IgD-negative memory B cell (primary cell): Measurements from ENCODE around the gene MDC1. TPM values are rescaled to one million over a fixed set of nuclear protein-coding genes. Genes with fewer than 3 reads are reported as not detected.
A peak's percentile ranks its signal among the peaks of the same experiment; 100 is the strongest.

ENCODE experiments used
- H3K27ac Mint-ChIP-seq, 3 donors: one replicate each; pipeline ENCODE4 v1.8.0; 2020 to 2022; ENCODE audit warnings: mild to moderate bottlenecking in 3 of 3, mixed read lengths in 3 of 3, moderate library complexity in 1 of 3
- H3K27me3 Mint-ChIP-seq: one replicate; pipeline ENCODE4 v1.8.0; 2021; ENCODE audit warnings: mixed read lengths
- H3K36me3 Mint-ChIP-seq: one replicate; pipeline ENCODE4 v1.8.0; 2020; ENCODE audit warnings: mild to moderate bottlenecking, mixed read lengths
- H3K4me1 Mint-ChIP-seq, 3 donors: one replicate each; pipeline ENCODE4 v1.8.0; 2020 to 2022; ENCODE audit warnings: mixed read lengths in 3 of 3, mild to moderate bottlenecking in 1 of 3
- H3K4me3 Mint-ChIP-seq, 4 donors: one replicate each; pipeline ENCODE4 v1.8.0; 2020 to 2022; ENCODE audit warnings: mild to moderate bottlenecking in 4 of 4, mixed read lengths in 4 of 4, moderate library complexity in 3 of 4
- H3K9me3 Mint-ChIP-seq, 3 donors: one replicate each; pipeline ENCODE4 v1.8.0; 2020 to 2021; ENCODE audit warnings: mixed read lengths in 3 of 3, mild to moderate bottlenecking in 1 of 3
- polyA plus RNA-seq: library from polyadenylated mRNA; unstranded; fragments of 300-500 nt; fragmentation: Illumina TruSeq; gene quantifications from one replicate; pipeline ENCODE4 v1.2.3, GENCODE V29; 2021

Gene MDC1
- polyA plus RNA-seq, 1 donor from 2014 or later = 4.6 TPM

- Mint-ChIP-seq H3K9me3 (no peaks in the 10 kb centered on the region), H3K36me3 (peaks cover 10% of the 10 kb centered on the region), H3K27ac (no peak overlapping the region), H3K4me3 (no peak overlapping the region), H3K27me3 (no peaks in the 10 kb centered on the region), H3K4me1 (peaks cover 15 to 16% (median 15%) of the 10 kb centered on the region in 3 donors)
Observed at GRCh38 chr6:30709101-30709868, 7.8 kb downstream of the MDC1 start.

GRCh38 chr6:30707281-30707850, 9.7 kb downstream of the MDC1 start:
- H3K4me1 Mint-ChIP-seq = peaks cover 8 to 13% (median 11%) of the 10 kb centered on the region in 3 donors
- H3K36me3 Mint-ChIP-seq = peaks cover 10% of the 10 kb centered on the region
- H3K9me3 Mint-ChIP-seq = no peaks in the 10 kb centered on the region
- no peak overlapping the region for H3K4me3 Mint-ChIP-seq
- no peaks in the 10 kb centered on the region for H3K27me3 Mint-ChIP-seq
- H3K27ac Mint-ChIP-seq = peak overlapping the region in 1 of 3 donors; percentile 78

- no peak overlapping the region for H3K4me3 Mint-ChIP-seq
- peaks cover 8% of the 10 kb centered on the region for H3K36me3 Mint-ChIP-seq
- peaks cover 3 to 5% (median 5%) of the 10 kb centered on the region in 3 donors for H3K4me1 Mint-ChIP-seq
- no peaks in the 10 kb centered on the region for H3K9me3 Mint-ChIP-seq
- H3K27ac Mint-ChIP-seq = no peak overlapping the region
- H3K27me3 Mint-ChIP-seq = no peaks in the 10 kb centered on the region
Observed at GRCh38 chr6:30705620-30706019, 11.5 kb downstream of the MDC1 start.

- no peaks in the 10 kb centered on the region for H3K27me3 Mint-ChIP-seq
- H3K4me3 Mint-ChIP-seq = no peak overlapping the region
- peaks cover 8% of the 10 kb centered on the region for H3K36me3 Mint-ChIP-seq
- no peak overlapping the region for H3K27ac Mint-ChIP-seq
- H3K4me1 Mint-ChIP-seq = peaks cover 0 to 5% (median 5%) of the 10 kb centered on the region in 3 donors
- H3K9me3 Mint-ChIP-seq = no peaks in the 10 kb centered on the region
Observed at GRCh38 chr6:30703821-30704220, 13.3 kb downstream of the MDC1 start.

- H3K27me3 Mint-ChIP-seq = no peaks in the 10 kb centered on the region
- no peak overlapping the region for H3K27ac Mint-ChIP-seq
- H3K4me1 Mint-ChIP-seq = peaks cover 0 to 5% (median 5%) of the 10 kb centered on the region in 3 donors
- peaks cover 8% of the 10 kb centered on the region for H3K36me3 Mint-ChIP-seq
- H3K9me3 Mint-ChIP-seq = no peaks in the 10 kb centered on the region
- H3K4me3 Mint-ChIP-seq = no peak overlapping the region
Observed at GRCh38 chr6:30703011-30703410, 14.1 kb downstream of the MDC1 start.

GRCh38 chr6:30700340-30700739, 16.7 kb downstream of the MDC1 start:
- H3K4me3 Mint-ChIP-seq = no peak overlapping the region
- H3K36me3 Mint-ChIP-seq = peaks cover 1% of the 10 kb centered on the region
- peak overlapping the region in 2 of 3 donors; percentile 59 to 81 for H3K27ac Mint-ChIP-seq
- no peaks in the 10 kb centered on the region for H3K4me1 Mint-ChIP-seq
- H3K27me3 Mint-ChIP-seq = no peaks in the 10 kb centered on the region
- no peaks in the 10 kb centered on the region for H3K9me3 Mint-ChIP-seq

GRCh38 chr6:30696432-30696831, 20.6 kb downstream of the MDC1 start:
- Mint-ChIP-seq H3K9me3 (no peaks in the 10 kb centered on the region), H3K4me3 (no peak overlapping the region), H3K4me1 (peaks cover 2 to 6% (median 5%) of the 10 kb centered on the region in 3 donors), H3K27ac (no peak overlapping the region), H3K36me3 (no peaks in the 10 kb centered on the region), H3K27me3 (no peaks in the 10 kb centered on the region)

- peaks cover 33 to 38% (median 35%) of the 10 kb centered on the region in 3 donors for H3K4me1 Mint-ChIP-seq
- H3K27me3 Mint-ChIP-seq = no peaks in the 10 kb centered on the region
- H3K9me3 Mint-ChIP-seq = no peaks in the 10 kb centered on the region
- H3K4me3 Mint-ChIP-seq = peak overlapping the region; percentile 99 to 100 (median 100)
- H3K36me3 Mint-ChIP-seq = peaks cover 3% of the 10 kb centered on the region
- peak overlapping the region; percentile 28 to 100 (median 78) for H3K27ac Mint-ChIP-seq
Observed at GRCh38 chr6:30691208-30691847, 25.8 kb downstream of the MDC1 start.

GRCh38 chr6:30690403-30691207, 26.5 kb downstream of the MDC1 start, which contains the start of gene NRM:
Gene NRM, minus strand, starts transcription at chr6:30690984. Its CDS starts 10 bp downstream, at chr6:30690974.
- H3K27ac Mint-ChIP-seq = peak within 1 kb of the TSS; percentile 98 to 100 (median 98)
- peaks cover 3% of the 10 kb centered on the region for H3K36me3 Mint-ChIP-seq
- no peaks in the 10 kb centered on the region for H3K9me3 Mint-ChIP-seq
- peak within 1 kb of the TSS; percentile 99 to 100 (median 100) for H3K4me3 Mint-ChIP-seq
- no peaks in the 10 kb centered on the region for H3K27me3 Mint-ChIP-seq
- peaks cover 33 to 38% (median 35%) of the 10 kb centered on the region in 3 donors for H3K4me1 Mint-ChIP-seq

- Mint-ChIP-seq H3K36me3 (peaks cover 3% of the 10 kb centered on the region), H3K4me1 (peaks cover 33 to 38% (median 35%) of the 10 kb centered on the region in 3 donors), H3K27ac (peak overlapping the region; percentile 98 to 100 (median 98)), H3K4me3 (peak overlapping the region; percentile 99 to 100 (median 100)), H3K27me3 (no peaks in the 10 kb centered on the region), H3K9me3 (peaks cover 0 to 1% (median 0%) of the 10 kb centered on the region in 3 donors)
Observed at GRCh38 chr6:30689985-30690384, 27.1 kb downstream of the MDC1 start.

GRCh38 chr6:30689022-30689865, 27.8 kb downstream of the MDC1 start:
- no peaks in the 10 kb centered on the region for H3K27me3 Mint-ChIP-seq
- H3K4me1 Mint-ChIP-seq = peaks cover 33 to 38% (median 35%) of the 10 kb centered on the region in 3 donors
- peaks cover 0 to 1% (median 0%) of the 10 kb centered on the region in 3 donors for H3K9me3 Mint-ChIP-seq
- H3K27ac Mint-ChIP-seq = peak overlapping the region; percentile 98 to 100 (median 98)
- H3K36me3 Mint-ChIP-seq = peaks cover 3% of the 10 kb centered on the region
- peak overlapping the region; percentile 99 to 100 (median 100) for H3K4me3 Mint-ChIP-seq

- H3K27me3 Mint-ChIP-seq = no peaks in the 10 kb centered on the region
- H3K27ac Mint-ChIP-seq = peak overlapping the region; percentile 98 to 100 (median 98)
- H3K4me3 Mint-ChIP-seq = peak overlapping the region; percentile 99 to 100 (median 100)
- H3K4me1 Mint-ChIP-seq = peaks cover 33 to 38% (median 35%) of the 10 kb centered on the region in 3 donors
- H3K36me3 Mint-ChIP-seq = peaks cover 5% of the 10 kb centered on the region
- H3K9me3 Mint-ChIP-seq = peaks cover 0 to 1% (median 0%) of the 10 kb centered on the region in 3 donors
Observed at GRCh38 chr6:30688569-30688968, 28.5 kb downstream of the MDC1 start.

GRCh38 chr6:30687659-30688431, 29.2 kb downstream of the MDC1 start:
- H3K9me3 Mint-ChIP-seq = peaks cover 0 to 1% (median 0%) of the 10 kb centered on the region in 3 donors
- H3K4me1 Mint-ChIP-seq = peaks cover 33 to 38% (median 36%) of the 10 kb centered on the region in 3 donors
- H3K27ac Mint-ChIP-seq = peak overlapping the region; percentile 98 to 100 (median 98)
- no peaks in the 10 kb centered on the region for H3K27me3 Mint-ChIP-seq
- H3K36me3 Mint-ChIP-seq = peaks cover 5% of the 10 kb centered on the region
- H3K4me3 Mint-ChIP-seq = peak overlapping the region; percentile 99 to 100 (median 100)
